Measurements from ENCODE around the gene FCN2.

- TF ChIP-seq CTCF (IDR thresholded peaks at IDR 0.05) (no peak), POLR2A (IDR thresholded peaks at IDR 0.05) (no peak)
These were observed 14.5 kb downstream of the FCN2 start for GRCh38 chr9:134895097-134895496.

Measured in upper lobe of left lung (tissue), 4 donors.